ENCODE data around the gene AKAP1.

- TF ChIP-seq EP300 (IDR thresholded peaks at IDR 0.05) = no peak
- no peak for TF ChIP-seq POLR2AphosphoS5 (IDR thresholded peaks at IDR 0.05)
These were observed 19.6 kb downstream of the AKAP1 start for GRCh38 chr17:57104461-57105175.
